Astrocyte of the cerebellum (primary cell): ENCODE measurements around the gene MMD2.

Experiments used
- DNase-seq: peaks from one replicate; pipeline ENCODE4 v3.0.0-alpha.2; 2011; ENCODE audit warnings: low read depth
- H3K4me3 ChIP-seq: 2 replicates; pipeline ENCODE4 v1.5.1; 2011; ENCODE audit warnings: mild to moderate bottlenecking, low read depth, low read length, moderate library complexity
- CTCF ChIP-seq: IDR thresholded peaks from 2 replicates; pipeline ENCODE4 v1.5.1; 2012; ENCODE audit warnings: low read length, low read depth, moderate library complexity, mild to moderate bottlenecking; ENCODE audit errors: missing control alignments
- in situ Hi-C: cut with HindIII; loops from 2 replicates; pipeline ENCODE4 v1.10.0; 2017; ENCODE audit warnings: low sequenced_read_pairs

The MMD2 gene

GRCh38 chr7:4943297-4943696 lies 15.7 kb downstream of the MMD2 start:
- no peak for TF ChIP-seq CTCF
- DNase-seq: no peak
- H3K4me3 ChIP-seq: no peak overlapping the region
- in situ Hi-C loops: no loop called here

GRCh38 chr7:4939971-4940728 lies 18.8 kb downstream of the MMD2 start:
- H3K4me3 ChIP-seq: no peak overlapping the region
- no peak for DNase-seq
- in situ Hi-C loops: no loop called here
- TF ChIP-seq CTCF: no peak

GRCh38 chr7:4937411-4937810 lies 21.6 kb downstream of the MMD2 start:
- H3K4me3 ChIP-seq: no peak overlapping the region
- no peak for TF ChIP-seq CTCF

GRCh38 chr7:4934419-4935025 lies 24.5 kb downstream of the MMD2 start:
- TF ChIP-seq CTCF: no peak
- DNase-seq: no peak
- no peak overlapping the region for H3K4me3 ChIP-seq
- in situ Hi-C loops: no loop called here

More at GRCh38 chr7:4937411-4937810, 21.6 kb downstream of the MMD2 start:
- no peak for DNase-seq
- in situ Hi-C loops: no loop called here

- in situ Hi-C loops: no loop called here
- no peak overlapping the region for H3K4me3 ChIP-seq
- no peak for DNase-seq
- no peak for TF ChIP-seq CTCF
Measured at GRCh38 chr7:4931943-4932342, 27.0 kb downstream of the MMD2 start.

- in situ Hi-C loops: no loop called here
- no peak for DNase-seq
- TF ChIP-seq CTCF: no peak
Measured at GRCh38 chr7:4929005-4929404, 30.0 kb downstream of the MMD2 start.

More at GRCh38 chr7:4929005-4929404, 30.0 kb downstream of the MMD2 start:
- H3K4me3 ChIP-seq: no peak overlapping the region
